Measurements from ENCODE around the gene PDXP. TPM values are rescaled to one million over a fixed set of nuclear protein-coding genes. Genes with fewer than 3 reads are reported as not detected.

The PDXP gene
- total RNA-seq, 1 experiment from 2014 or later: 10.9 TPM

GRCh38 chr22:37681001-37681424 lies 22.5 kb downstream of the PDXP start:
- Histone ChIP-seq H3K9me3 (ENCODE audit: insufficient read depth, low read depth) (no peaks in the 10 kb centered on the region), H4K20me1 (ENCODE audit: insufficient read depth) (no peaks in the 10 kb centered on the region), H3K9me2 (ENCODE audit: insufficient read depth) (no peaks in the 10 kb centered on the region), H3K27me3 (ENCODE audit: insufficient read depth, low read depth) (no peaks in the 10 kb centered on the region), H3K4me3 (no peak overlapping the region), H3K79me2 (ENCODE audit: low read depth) (no peaks in the 10 kb centered on the region), H3K4me1 (replicated peaks; ENCODE audit: insufficient read depth) (peaks cover 45% of the 10 kb centered on the region), H3K27ac (no peak overlapping the region), H3K4me2 (0 out of 2 replicates have a peak overlapping the region, but pooled peaks have one; percentile 2), H2AFZ (no peak overlapping the region), H3F3A (ENCODE audit: insufficient read depth, low read depth) (peaks cover 44% of the 10 kb centered on the region), H3K36me3 (ENCODE audit: low read depth) (no peaks in the 10 kb centered on the region)
- TF ChIP-seq CTCF (conservative IDR thresholded peaks at IDR 0.05): no peak
- TF ChIP-seq EZH2 (IDR thresholded peaks at IDR 0.05; ENCODE audit: low read depth): no peak
- intact Hi-C loops (cut with micrococcal nuclease; ENCODE audit: unreplicated experiment): loop anchor here (1.0 to 2.0 kb wide), 3 partner anchors 16 to 38 kb away; partner anchors contain the start of genes PDXP and TRIOBP
- POLR2A ChIA-PET (ENCODE audit: unreplicated experiment): interaction anchor here (0.5 to 0.7 kb wide), 3 partner anchors 19 to 39 kb away, joined by 3 to 4 read pairs (median 3); no protein-coding TSS in a partner anchor
- no TSS peak for BruUV-seq (replicated peaks)
- DNase-seq: no peak
- CTCF ChIA-PET: interaction anchor here (0.6 to 1.6 kb wide), 5 partner anchors 37 to 126 kb away, joined by 3 to 32 read pairs (median 5); partner anchors contain the start of gene GCAT

GRCh38 chr22:37681556-37682049 lies 23.1 kb downstream of the PDXP start:
- DNase-seq: peak; percentile 78 to 82
- no TSS peak for BruUV-seq (replicated peaks)
- no peak overlapping the region for H3K4me3 ChIP-seq
- H3K27ac ChIP-seq: no peak overlapping the region
- no peaks in the 10 kb centered on the region for H3K36me3 ChIP-seq (ENCODE audit: low read depth)
- H2AFZ ChIP-seq: no peak overlapping the region
- peaks cover 40% of the 10 kb centered on the region for H3K4me1 ChIP-seq (replicated peaks; ENCODE audit: insufficient read depth)
- H3K9me2 ChIP-seq (ENCODE audit: insufficient read depth): no peaks in the 10 kb centered on the region
- intact Hi-C loops (cut with micrococcal nuclease; ENCODE audit: unreplicated experiment): loop anchor here (1.0 to 2.0 kb wide), 3 partner anchors 15 to 38 kb away; partner anchors contain the start of genes PDXP and TRIOBP
- CTCF ChIA-PET: interaction anchor here (0.6 to 1.6 kb wide), 8 partner anchors 38 to 183 kb away, joined by 3 to 32 read pairs (median 5); partner anchors contain the start of gene GCAT
- peaks cover 3% of the 10 kb centered on the region for H3K79me2 ChIP-seq (ENCODE audit: low read depth)
- H3K4me2 ChIP-seq: 0 out of 2 replicates have a peak overlapping the region, but pooled peaks have one; percentile 2
- H4K20me1 ChIP-seq (ENCODE audit: insufficient read depth): no peaks in the 10 kb centered on the region
- no peaks in the 10 kb centered on the region for H3K9me3 ChIP-seq (ENCODE audit: insufficient read depth, low read depth)
- POLR2A ChIA-PET (ENCODE audit: unreplicated experiment): interaction anchor here (0.5 to 0.7 kb wide), 4 partner anchors 20 to 265 kb away, joined by 3 to 11 read pairs (median 4); no protein-coding TSS in a partner anchor
- no peaks in the 10 kb centered on the region for H3K27me3 ChIP-seq (ENCODE audit: insufficient read depth, low read depth)
- peaks cover 38% of the 10 kb centered on the region for H3F3A ChIP-seq (ENCODE audit: insufficient read depth, low read depth)
- TF ChIP-seq EZH2 (IDR thresholded peaks at IDR 0.05; ENCODE audit: low read depth) (no peak), CTCF (conservative IDR thresholded peaks at IDR 0.05) (peak; percentile 94)

DNA sequence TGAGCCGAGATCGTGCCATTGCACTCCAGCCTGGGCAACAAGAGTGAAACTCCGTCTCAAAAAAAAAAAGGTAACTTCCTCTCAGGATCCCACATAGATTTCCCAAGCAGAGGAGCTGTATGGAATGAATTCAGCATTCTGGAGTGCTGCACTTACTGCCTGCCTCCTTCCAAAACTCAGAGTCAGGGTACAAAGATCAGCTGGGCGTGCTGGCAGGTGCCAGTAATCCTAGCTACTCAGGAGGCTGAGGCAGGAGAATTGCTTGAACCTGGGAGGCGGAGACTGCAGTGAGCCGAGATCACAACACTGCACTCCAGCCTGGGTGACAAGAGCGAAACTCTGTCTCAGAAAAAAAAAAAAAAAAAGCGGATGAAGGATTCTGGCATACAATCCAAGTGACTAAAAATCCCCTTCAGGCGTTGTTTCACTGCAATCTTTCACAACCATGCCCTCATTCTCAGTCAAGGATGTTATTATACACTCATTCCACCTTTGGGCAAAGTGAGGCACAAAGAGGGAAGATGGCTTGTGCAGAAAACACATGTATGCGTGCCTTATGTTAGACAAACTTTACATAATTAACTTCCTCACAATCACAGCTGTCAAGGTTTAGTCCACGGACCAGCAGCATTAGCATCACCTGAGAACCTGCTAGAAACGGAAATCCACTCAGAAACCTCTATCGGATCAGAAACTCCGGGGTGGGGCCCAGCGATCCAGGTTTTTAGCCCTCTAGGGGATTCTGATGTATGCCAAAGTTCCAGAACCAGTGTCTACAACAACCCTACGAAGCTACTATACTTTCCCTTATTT lies 26.5 kb downstream of the PDXP start:
- peaks cover 32% of the 10 kb centered on the region for H3K79me2 ChIP-seq (ENCODE audit: low read depth)
- no peaks in the 10 kb centered on the region for H3K27me3 ChIP-seq (ENCODE audit: insufficient read depth, low read depth)
- H3K4me3 ChIP-seq: no peak overlapping the region
- ChIA-PET CTCF (no interaction called here), POLR2A (ENCODE audit: unreplicated experiment) (interaction anchor here (0.5 kb wide), 1 partner anchor 78 kb away, joined by 5 read pairs; no protein-coding TSS in a partner anchor)
- 0 out of 2 replicates have a peak overlapping the region, but pooled peaks have one; percentile 5 for H2AFZ ChIP-seq
- peaks cover 51% of the 10 kb centered on the region for H3K4me1 ChIP-seq (replicated peaks; ENCODE audit: insufficient read depth)
- TF ChIP-seq EZH2 (IDR thresholded peaks at IDR 0.05; ENCODE audit: low read depth): no peak
- no peak for TF ChIP-seq CTCF (conservative IDR thresholded peaks at IDR 0.05)
- intact Hi-C loops (cut with micrococcal nuclease; ENCODE audit: unreplicated experiment): no loop called here
- H3F3A ChIP-seq (ENCODE audit: insufficient read depth, low read depth): peaks cover 42% of the 10 kb centered on the region
- peak overlapping the region; percentile 84 for H3K4me2 ChIP-seq
- no peaks in the 10 kb centered on the region for H3K9me3 ChIP-seq (ENCODE audit: insufficient read depth, low read depth)
- H3K36me3 ChIP-seq (ENCODE audit: low read depth): peaks cover 10% of the 10 kb centered on the region
- H4K20me1 ChIP-seq (ENCODE audit: insufficient read depth): peaks cover 5% of the 10 kb centered on the region; the same call in 1 of the 2 replicates
- BruUV-seq (replicated peaks): no TSS peak
- DNase-seq: peak in 1 of 2 experiments; percentile 66
- peak overlapping the region; percentile 36; the same call in 1 of the 2 replicates for H3K27ac ChIP-seq
- no peaks in the 10 kb centered on the region for H3K9me2 ChIP-seq (ENCODE audit: insufficient read depth)

Data from PC-9 (cell line).